ENCODE results near the gene RHEB. TPM values are rescaled to one million over a fixed set of nuclear protein-coding genes. Genes with fewer than 3 reads are reported as not detected.

Gene RHEB
- total RNA-seq, 1 experiment from 2014 or later: 114 TPM

GRCh38 chr7:151491859-151492258 lies 27.8 kb downstream of the RHEB start:
- WGBS (ENCODE audit: extremely low coverage, insufficient read length, low lambda C conversion rate): no CpG with 5 or more reads among the region's 3 CpGs
- H3K27ac Mint-ChIP-seq: peak overlapping the region in 1 of 3 experiments; percentile 34; a peak in 1 of 7 replicates
- DNase-seq: no peak

More at GRCh38 chr7:151491859-151492258, 27.8 kb downstream of the RHEB start:
- no peak for TF ChIP-seq CTCF (conservative IDR thresholded peaks at IDR 0.05)
- Histone ChIP-seq H3K4ac (ENCODE audit: low read depth, low read length) (no peak overlapping the region), H2AFZ (ENCODE audit: low read length) (no peak overlapping the region), H3K56ac (ENCODE audit: insufficient read length, low read depth, low read length) (no peak overlapping the region), H3K9me3 (ENCODE audit: control insufficient read depth, low read depth, low read length) (no peaks in the 10 kb centered on the region), H3K23ac (ENCODE audit: insufficient read length, low read depth, low read length) (peak overlapping the region; percentile 91), H4K5ac (ENCODE audit: insufficient read length, low read depth, low read length) (peak overlapping the region; percentile 92), H3K79me1 (ENCODE audit: insufficient read depth, low read depth, low read length, poor library complexity, severe bottlenecking) (peaks cover 10% of the 10 kb centered on the region), H2BK120ac (ENCODE audit: low read depth, low read length, poor library complexity, severe bottlenecking) (no peak overlapping the region), H3T11ph (ENCODE audit: low read length) (no peak overlapping the region), H2AK5ac (ENCODE audit: insufficient read length, low read length) (no peak overlapping the region), H3K4me2 (ENCODE audit: insufficient read depth, insufficient read length, low read length) (peak overlapping the region; percentile 30), H3K27ac (ENCODE audit: insufficient read length, low read depth, low read length) (peak overlapping the region; percentile 26), H2BK15ac (ENCODE audit: low read depth, low read length) (no peak overlapping the region; the same call in 1 of the 2 replicates), H2BK5ac (ENCODE audit: insufficient read length, low read length) (peak overlapping the region; percentile 90), H3K9ac (ENCODE audit: extremely low read depth, insufficient read length, low read length) (no peak overlapping the region), H2BK20ac (ENCODE audit: low read depth, low read length, poor library complexity, severe bottlenecking) (no peak overlapping the region), H3K79me2 (ENCODE audit: insufficient read depth, low read length) (peaks cover 23% of the 10 kb centered on the region), H3K23me2 (ENCODE audit: insufficient read length, low read depth, low read length, poor library complexity, severe bottlenecking) (no peaks in the 10 kb centered on the region), H2BK12ac (ENCODE audit: insufficient read length, low read depth, low read length) (peak overlapping the region; percentile 73), H4K8ac (replicated peaks; ENCODE audit: insufficient read length, low read depth, low read length) (peak overlapping the region; percentile 77), H4K20me1 (ENCODE audit: control insufficient read depth, insufficient read depth, insufficient read length) (no peaks in the 10 kb centered on the region), H3K27me3 (ENCODE audit: insufficient read depth, low read length) (no peaks in the 10 kb centered on the region), H3K4me1 (ENCODE audit: insufficient read depth, low read length) (peaks cover 8% of the 10 kb centered on the region), H3K18ac (ENCODE audit: insufficient read length, low read depth, low read length) (no peak overlapping the region), H4K91ac (ENCODE audit: insufficient read length, low read depth, low read length) (no peak overlapping the region), H3K14ac (ENCODE audit: insufficient read depth, low read length) (no peak overlapping the region)
- H3K36me3 Mint-ChIP-seq (ENCODE audit: insufficient read depth in 1 of 3, low read depth in 3 of 3): peaks cover 17 to 43% (median 40%) of the 10 kb centered on the region in 3 experiments; a peak in 6 of 7 replicates
- no peak overlapping the region for H3K4me3 Mint-ChIP-seq
- H3K27me3 Mint-ChIP-seq (ENCODE audit: low read depth): peaks cover 1% of the 10 kb centered on the region; the same call in 1 of the 2 replicates
- peaks cover 48 to 59% of the 10 kb centered on the region in 2 experiments for H3K4me1 Mint-ChIP-seq
- no peaks in the 10 kb centered on the region; a peak in 1 of 5 replicates for H3K9me3 Mint-ChIP-seq

Data from H9 (cell line).